Duodenal mucosa (tissue), 2 donors: ENCODE results near the gene ASPRV1.
"Not testable (repeated sequence)": the region's sequence is repeated elsewhere in the genome, so short reads cannot be mapped to it uniquely, and the experiment has no call there.

Experiments used
- H3K27ac ChIP-seq: one replicate; pipeline ENCODE4 v1.7.0; 2013; ENCODE audit warnings: low read depth, low read length
- H3K27me3 ChIP-seq, 2 donors: one replicate each; pipeline ENCODE4 v1.7.0; 2013; ENCODE audit warnings: low read length in 2 of 2, control low read depth in 1 of 2; ENCODE audit not compliant: insufficient read depth in 2 of 2, control insufficient read depth in 1 of 2
- H3K36me3 ChIP-seq, 2 donors: one replicate each; pipeline ENCODE4 v1.7.0; 2013; ENCODE audit warnings: low read length in 2 of 2, control low read depth in 1 of 2; ENCODE audit not compliant: insufficient read depth in 2 of 2, control insufficient read depth in 1 of 2
- H3K4me1 ChIP-seq, 2 donors: one replicate each; pipeline ENCODE4 v1.7.0; 2013; ENCODE audit warnings: low read length in 2 of 2, control low read depth in 1 of 2; ENCODE audit not compliant: insufficient read depth in 2 of 2, control insufficient read depth in 1 of 2
- H3K4me3 ChIP-seq, 2 donors: one replicate each; pipeline ENCODE4 v1.7.0; 2013; ENCODE audit warnings: low read length in 2 of 2, low read depth in 1 of 2
- H3K9ac ChIP-seq, 2 donors: one replicate each; pipeline ENCODE4 v1.7.0; 2013; ENCODE audit warnings: low read length in 2 of 2, low read depth in 1 of 2
- H3K9me3 ChIP-seq, 2 donors: one replicate each; pipeline ENCODE4 v1.7.0; 2013; ENCODE audit warnings: low read length in 2 of 2, control low read depth in 1 of 2; ENCODE audit not compliant: control insufficient read depth in 1 of 2

Gene ASPRV1

GRCh38 chr2:70002241-70002899, 40.9 kb upstream of the ASPRV1 start:
- Histone ChIP-seq H3K4me1 (no peaks in the 10 kb centered on the region), H3K4me3 (no peak overlapping the region), H3K36me3 (no peaks in the 10 kb centered on the region), H3K27me3 (no peaks in the 10 kb centered on the region), H3K9ac (no peak overlapping the region), H3K9me3 (no peaks in the 10 kb centered on the region), H3K27ac (no peak overlapping the region)

GRCh38 chr2:70000529-70000928, 39.1 kb upstream of the ASPRV1 start:
- H3K9me3 ChIP-seq, H3K9ac ChIP-seq, H3K27me3 ChIP-seq, H3K4me1 ChIP-seq, H3K4me3 ChIP-seq, H3K27ac ChIP-seq, H3K36me3 ChIP-seq: not testable (repeated sequence)

- H3K9ac ChIP-seq, result no peak overlapping the region
- no peak overlapping the region for H3K27ac ChIP-seq
- H3K4me1 ChIP-seq, result no peaks in the 10 kb centered on the region
- H3K36me3 ChIP-seq, result peaks cover 0 to 3% of the 10 kb centered on the region in 2 donors
- no peaks in the 10 kb centered on the region for H3K9me3 ChIP-seq
- H3K27me3 ChIP-seq, result no peaks in the 10 kb centered on the region
- H3K4me3 ChIP-seq, result no peak overlapping the region
Measured at GRCh38 chr2:69998761-69999160, 37.3 kb upstream of the ASPRV1 start.

- Histone ChIP-seq H3K36me3 (peaks cover 0 to 9% of the 10 kb centered on the region in 2 donors), H3K9ac (no peak overlapping the region), H3K27me3 (no peaks in the 10 kb centered on the region), H3K9me3 (no peaks in the 10 kb centered on the region), H3K4me1 (no peaks in the 10 kb centered on the region), H3K27ac (no peak overlapping the region), H3K4me3 (no peak overlapping the region)
Measured at GRCh38 chr2:69997015-69997830, 35.8 kb upstream of the ASPRV1 start.

- H3K4me1 ChIP-seq, result no peaks in the 10 kb centered on the region
- H3K27me3 ChIP-seq, result no peaks in the 10 kb centered on the region
- no peaks in the 10 kb centered on the region for H3K9me3 ChIP-seq
- peaks cover 0 to 9% of the 10 kb centered on the region in 2 donors for H3K36me3 ChIP-seq
- no peak overlapping the region for H3K9ac ChIP-seq
- H3K4me3 ChIP-seq, result no peak overlapping the region
- H3K27ac ChIP-seq, result no peak overlapping the region
Measured at GRCh38 chr2:69995511-69995910, 34.1 kb upstream of the ASPRV1 start.

GRCh38 chr2:69994166-69994565, 32.7 kb upstream of the ASPRV1 start:
- H3K27me3 ChIP-seq, result no peaks in the 10 kb centered on the region
- no peak overlapping the region for H3K27ac ChIP-seq
- peaks cover 0 to 2% of the 10 kb centered on the region in 2 donors for H3K4me1 ChIP-seq
- no peak overlapping the region for H3K9ac ChIP-seq
- no peak overlapping the region for H3K4me3 ChIP-seq
- peaks cover 0 to 9% of the 10 kb centered on the region in 2 donors for H3K36me3 ChIP-seq
- no peaks in the 10 kb centered on the region for H3K9me3 ChIP-seq

- no peaks in the 10 kb centered on the region for H3K9me3 ChIP-seq
- peaks cover 0 to 9% of the 10 kb centered on the region in 2 donors for H3K36me3 ChIP-seq
- H3K27ac ChIP-seq, result no peak overlapping the region
- peaks cover 0 to 4% of the 10 kb centered on the region in 2 donors for H3K4me1 ChIP-seq
- H3K4me3 ChIP-seq, result no peak overlapping the region
- H3K27me3 ChIP-seq, result no peaks in the 10 kb centered on the region
- no peak overlapping the region for H3K9ac ChIP-seq
Measured at GRCh38 chr2:69993708-69994107, 32.3 kb upstream of the ASPRV1 start.

- H3K36me3 ChIP-seq, result peaks cover 0 to 9% of the 10 kb centered on the region in 2 donors
- H3K27ac ChIP-seq, result no peak overlapping the region
- no peak overlapping the region for H3K4me3 ChIP-seq
- peaks cover 0 to 4% of the 10 kb centered on the region in 2 donors for H3K4me1 ChIP-seq
- no peaks in the 10 kb centered on the region for H3K9me3 ChIP-seq
- H3K27me3 ChIP-seq, result no peaks in the 10 kb centered on the region
- no peak overlapping the region for H3K9ac ChIP-seq
Measured at GRCh38 chr2:69993048-69993565, 31.7 kb upstream of the ASPRV1 start.

GRCh38 chr2:69992310-69993047, 31.0 kb upstream of the ASPRV1 start:
- Histone ChIP-seq H3K27me3 (no peaks in the 10 kb centered on the region), H3K36me3 (peaks cover 0 to 9% of the 10 kb centered on the region in 2 donors), H3K9me3 (no peaks in the 10 kb centered on the region), H3K9ac (no peak overlapping the region), H3K27ac (no peak overlapping the region), H3K4me3 (no peak overlapping the region), H3K4me1 (peaks cover 0 to 4% of the 10 kb centered on the region in 2 donors)
